ENCODE results near the gene HLA-DPA1.

DNA sequence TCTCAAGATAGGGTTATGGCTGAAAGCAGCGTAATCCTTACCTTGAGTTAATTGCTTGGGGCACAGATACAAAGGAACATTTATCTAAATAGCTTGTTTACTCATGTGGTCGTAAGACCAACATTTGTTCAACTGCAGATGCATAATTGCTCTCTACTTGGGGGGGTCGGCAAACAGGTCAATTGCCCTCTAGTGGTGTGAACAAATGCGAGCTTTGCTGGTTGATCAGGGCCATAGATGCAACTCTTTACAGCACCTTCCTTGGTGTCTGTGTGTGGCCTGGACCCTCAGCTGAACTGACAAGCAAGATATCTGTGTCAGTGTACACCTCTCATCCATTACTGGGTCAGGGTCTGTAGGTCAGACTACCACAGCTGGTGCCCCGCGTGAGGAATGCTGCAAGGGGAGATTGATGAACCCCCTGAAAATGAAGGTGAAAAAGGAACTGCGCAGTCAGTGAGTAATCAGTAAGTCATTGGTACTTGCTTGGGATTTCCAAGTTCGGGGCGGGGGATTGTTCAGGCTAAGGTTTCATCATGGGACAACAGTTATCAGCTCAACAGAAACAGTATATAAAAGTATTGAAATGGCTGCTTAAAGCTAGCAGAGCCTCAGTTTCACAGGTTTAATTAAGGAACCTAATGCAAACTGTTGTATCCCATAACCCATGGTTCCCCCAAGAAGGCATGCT lies 24.0 kb downstream of the HLA-DPA1 start:
- TF ChIP-seq LEF1 (IDR thresholded peaks at IDR 0.05; ENCODE audit: borderline replicate concordance) (no peak), BHLHE40 (IDR thresholded peaks at IDR 0.05; ENCODE audit: borderline replicate concordance) (no peak), SP1 (IDR thresholded peaks at IDR 0.05) (no peak), FOXM1 (IDR thresholded peaks at IDR 0.05; ENCODE audit: borderline replicate concordance) (no peak), FOXK2 (IDR thresholded peaks at IDR 0.05) (no peak), ARNT (IDR thresholded peaks at IDR 0.05) (no peak), ZNF384 (IDR thresholded peaks at IDR 0.05) (no peak), FOXA1 (IDR thresholded peaks at IDR 0.05) (no peak), SUZ12 (IDR thresholded peaks at IDR 0.05) (no peak)
- TF ChIP-seq, protein P1, sequence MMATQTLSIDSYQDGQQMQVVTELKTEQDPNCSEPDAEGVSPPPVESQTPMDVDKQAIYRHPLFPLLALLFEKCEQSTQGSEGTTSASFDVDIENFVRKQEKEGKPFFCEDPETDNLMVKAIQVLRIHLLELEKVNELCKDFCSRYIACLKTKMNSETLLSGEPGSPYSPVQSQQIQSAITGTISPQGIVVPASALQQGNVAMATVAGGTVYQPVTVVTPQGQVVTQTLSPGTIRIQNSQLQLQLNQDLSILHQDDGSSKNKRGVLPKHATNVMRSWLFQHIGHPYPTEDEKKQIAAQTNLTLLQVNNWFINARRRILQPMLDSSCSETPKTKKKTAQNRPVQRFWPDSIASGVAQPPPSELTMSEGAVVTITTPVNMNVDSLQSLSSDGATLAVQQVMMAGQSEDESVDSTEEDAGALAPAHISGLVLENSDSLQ (IDR thresholded peaks at IDR 0.05): no peak
